ENCODE results near the gene TRDN.

TRDN gene

GRCh38 chr6:123210645-123211044, 426.1 kb downstream of the TRDN start:
- TF ChIP-seq, protein P1, sequence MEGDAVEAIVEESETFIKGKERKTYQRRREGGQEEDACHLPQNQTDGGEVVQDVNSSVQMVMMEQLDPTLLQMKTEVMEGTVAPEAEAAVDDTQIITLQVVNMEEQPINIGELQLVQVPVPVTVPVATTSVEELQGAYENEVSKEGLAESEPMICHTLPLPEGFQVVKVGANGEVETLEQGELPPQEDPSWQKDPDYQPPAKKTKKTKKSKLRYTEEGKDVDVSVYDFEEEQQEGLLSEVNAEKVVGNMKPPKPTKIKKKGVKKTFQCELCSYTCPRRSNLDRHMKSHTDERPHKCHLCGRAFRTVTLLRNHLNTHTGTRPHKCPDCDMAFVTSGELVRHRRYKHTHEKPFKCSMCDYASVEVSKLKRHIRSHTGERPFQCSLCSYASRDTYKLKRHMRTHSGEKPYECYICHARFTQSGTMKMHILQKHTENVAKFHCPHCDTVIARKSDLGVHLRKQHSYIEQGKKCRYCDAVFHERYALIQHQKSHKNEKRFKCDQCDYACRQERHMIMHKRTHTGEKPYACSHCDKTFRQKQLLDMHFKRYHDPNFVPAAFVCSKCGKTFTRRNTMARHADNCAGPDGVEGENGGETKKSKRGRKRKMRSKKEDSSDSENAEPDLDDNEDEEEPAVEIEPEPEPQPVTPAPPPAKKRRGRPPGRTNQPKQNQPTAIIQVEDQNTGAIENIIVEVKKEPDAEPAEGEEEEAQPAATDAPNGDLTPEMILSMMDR (IDR thresholded peaks at IDR 0.05; ENCODE audit: low read depth, low read length, missing control alignments): no peak
- DNase-seq (ENCODE audit: low read depth): no peak
- no peak overlapping the region for H3K4me3 ChIP-seq (ENCODE audit: low read depth, low read length)

GRCh38 chr6:123207967-123208510, 428.7 kb downstream of the TRDN start:
- DNase-seq (ENCODE audit: low read depth): no peak
- TF ChIP-seq, protein P1 (IDR thresholded peaks at IDR 0.05; ENCODE audit: low read depth, low read length, missing control alignments): no peak
- H3K4me3 ChIP-seq (ENCODE audit: low read depth, low read length): no peak overlapping the region

GRCh38 chr6:123203928-123204327, 432.8 kb downstream of the TRDN start:
- TF ChIP-seq, protein P1 (IDR thresholded peaks at IDR 0.05; ENCODE audit: low read depth, low read length, missing control alignments): no peak
- no peak overlapping the region for H3K4me3 ChIP-seq (ENCODE audit: low read depth, low read length)
- no peak for DNase-seq (ENCODE audit: low read depth)

- TF ChIP-seq, protein P1 (IDR thresholded peaks at IDR 0.05; ENCODE audit: low read depth, low read length, missing control alignments): no peak
- no peak for DNase-seq (ENCODE audit: low read depth)
- H3K4me3 ChIP-seq (ENCODE audit: low read depth, low read length): no peak overlapping the region
These were observed 434.8 kb downstream of the TRDN start for GRCh38 chr6:123201869-123202372.

- TF ChIP-seq, protein P1 (IDR thresholded peaks at IDR 0.05; ENCODE audit: low read depth, low read length, missing control alignments): no peak
- no peak overlapping the region for H3K4me3 ChIP-seq (ENCODE audit: low read depth, low read length)
- DNase-seq (ENCODE audit: low read depth): no peak
These were observed 443.5 kb downstream of the TRDN start for GRCh38 chr6:123193298-123193697.

DNA sequence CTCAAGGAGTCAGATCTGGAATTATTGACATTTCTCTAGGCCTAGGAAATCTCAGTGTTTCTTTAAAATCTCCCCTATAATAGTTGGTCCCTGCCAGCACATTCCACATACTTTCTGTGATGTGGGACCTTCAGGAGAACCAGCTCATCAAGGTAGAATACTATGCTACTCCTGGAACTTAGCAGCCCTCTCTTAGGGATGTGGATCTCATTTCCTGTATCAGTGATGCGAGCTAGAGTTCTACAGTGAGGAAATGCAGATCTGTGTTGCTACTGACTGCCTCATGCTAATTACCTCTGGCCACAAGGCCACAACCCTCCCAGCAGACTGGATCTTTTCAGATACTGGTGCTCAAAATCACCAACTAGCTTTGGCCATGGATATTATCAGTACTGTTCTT, 446.9 kb downstream of the TRDN start:
- TF ChIP-seq, protein P1 (IDR thresholded peaks at IDR 0.05; ENCODE audit: low read depth, low read length, missing control alignments): no peak
- H3K4me3 ChIP-seq (ENCODE audit: low read depth, low read length): no peak overlapping the region
- DNase-seq (ENCODE audit: low read depth): no peak

DNA sequence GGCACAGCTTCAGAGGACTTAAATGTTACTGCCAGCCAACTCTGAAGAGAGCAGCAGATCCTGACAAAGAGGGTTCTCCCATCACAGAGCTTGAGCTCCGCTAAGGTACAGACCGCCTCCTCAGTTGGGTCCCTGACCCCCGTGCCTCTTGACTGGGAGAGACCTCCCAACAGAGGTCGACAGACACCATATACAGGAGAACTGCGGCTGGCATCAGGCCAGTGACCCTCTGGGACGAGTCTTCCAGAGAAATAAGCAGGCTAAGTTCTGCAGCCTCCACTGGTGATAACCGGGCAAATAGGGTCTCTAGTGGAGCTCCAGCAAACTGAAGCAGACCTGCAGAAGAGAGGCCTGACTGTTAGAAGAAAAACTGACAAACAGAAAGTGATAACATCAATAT, 453.8 kb downstream of the TRDN start:
- TF ChIP-seq, protein P1 (IDR thresholded peaks at IDR 0.05; ENCODE audit: low read depth, low read length, missing control alignments): no peak
- no peak overlapping the region for H3K4me3 ChIP-seq (ENCODE audit: low read depth, low read length)
- no peak for DNase-seq (ENCODE audit: low read depth)

Data from GM12864 (cell line).